ENCODE results near the gene GPR139. TPM values are rescaled to one million over a fixed set of nuclear protein-coding genes. Genes with fewer than 3 reads are reported as not detected.

Gene GPR139
- total and polyA plus RNA-seq, 10 of the 15 experiments (the other 5 are each of a cell fraction or from before 2014, with no cell fraction given): not detected

DNA sequence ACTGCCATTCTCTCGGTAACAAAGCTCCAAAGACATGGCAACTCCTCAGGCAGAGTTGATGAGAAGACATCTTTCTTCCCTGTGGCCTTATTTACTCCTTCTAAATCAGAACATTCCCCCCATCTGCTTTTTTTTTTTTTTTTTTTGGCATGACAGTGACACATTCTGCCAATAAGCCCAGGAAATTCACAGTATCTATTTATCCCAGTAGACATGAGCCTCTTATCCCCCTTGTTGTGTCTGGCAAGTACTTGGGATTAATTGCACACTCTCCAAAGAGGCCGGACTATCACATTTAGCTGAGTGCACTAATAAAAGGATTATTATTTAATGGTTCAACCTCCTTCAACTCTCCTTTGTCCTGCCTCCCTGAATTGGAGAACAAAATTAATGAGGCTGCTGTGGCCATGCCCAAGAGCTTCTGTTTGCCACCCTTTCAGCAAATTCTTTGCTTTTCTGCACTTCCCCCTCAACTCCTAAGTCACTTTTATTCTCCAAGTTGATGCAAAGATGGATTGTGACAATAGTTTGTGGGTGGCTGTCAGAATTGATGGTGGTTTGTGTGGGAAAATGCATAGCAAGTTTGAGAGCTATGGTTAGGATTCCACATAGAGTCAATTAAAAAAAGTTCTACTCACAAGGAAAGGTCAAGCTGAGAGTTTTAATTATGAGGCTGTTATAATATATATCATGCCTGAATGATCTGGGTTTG, 47.2 kb downstream of the GPR139 start:
- ChIA-PET CTCF (interaction anchor here (1.2 kb wide), 1 partner anchor 398 kb away, joined by 3 read pairs; no protein-coding TSS in a partner anchor), POLR2A (interaction anchor here (0.7 kb wide), 1 partner anchor 35 kb away, joined by 3 read pairs; no protein-coding TSS in a partner anchor), RAD21 (ENCODE audit: unreplicated experiment) (interaction anchor here (1.3 kb wide), 1 partner anchor 119 kb away, joined by 3 read pairs; no protein-coding TSS in a partner anchor), SMC1A (ENCODE audit: uncharacterized antibody, unreplicated experiment) (interaction anchor here (0.6 to 0.7 kb wide), 2 partner anchors 9 to 245 kb away, joined by 3 read pairs; no protein-coding TSS in a partner anchor)
- FAIRE-seq: no peak
- no peaks in the 10 kb centered on the region for H3K4me1 ChIP-seq (ENCODE audit: control insufficient read depth, insufficient read depth, low read length)
- intact Hi-C loops (cut with micrococcal nuclease; ENCODE audit: unreplicated experiment): no loop called here
- H2AFZ ChIP-seq (ENCODE audit: control insufficient read depth, low read depth, low read length): no peak overlapping the region
- WGBS (ENCODE audit: insufficient coverage, insufficient replicate concordance, low lambda C conversion rate, missing lambda C conversion rate): 0% methylated on average over 2 of the region's 2 CpGs
- H3K27me3 ChIP-seq (replicated peaks in 1 of 2; ENCODE audit: control insufficient read depth in 2 of 2, insufficient read depth in 2 of 2, low read length in 1 of 2): no peaks in the 10 kb centered on the region
- H3K4me3 ChIP-seq: no peak overlapping the region
- no peaks in the 10 kb centered on the region for H3K36me3 ChIP-seq (ENCODE audit: control insufficient read depth in 2 of 2, insufficient read depth in 2 of 2, low read length in 1 of 2)
- H3K9ac ChIP-seq (ENCODE audit: control insufficient read depth, insufficient read depth, low read length): no peak overlapping the region
- no TSS peak for BruUV-seq (replicated peaks)
- no peaks in the 10 kb centered on the region for H3K79me2 ChIP-seq (ENCODE audit: control insufficient read depth, insufficient read depth, low read length)
- no peak for TF ChIP-seq CBFB (IDR thresholded peaks at IDR 0.05; ENCODE audit: low read depth)
- TF ChIP-seq CBX5 (IDR thresholded peaks at IDR 0.05; ENCODE audit: low read depth): no peak
- no peak for TF ChIP-seq SMAD1 (IDR thresholded peaks at IDR 0.05; ENCODE audit: low read depth, partially characterized antibody)
- TF ChIP-seq, protein P1, sequence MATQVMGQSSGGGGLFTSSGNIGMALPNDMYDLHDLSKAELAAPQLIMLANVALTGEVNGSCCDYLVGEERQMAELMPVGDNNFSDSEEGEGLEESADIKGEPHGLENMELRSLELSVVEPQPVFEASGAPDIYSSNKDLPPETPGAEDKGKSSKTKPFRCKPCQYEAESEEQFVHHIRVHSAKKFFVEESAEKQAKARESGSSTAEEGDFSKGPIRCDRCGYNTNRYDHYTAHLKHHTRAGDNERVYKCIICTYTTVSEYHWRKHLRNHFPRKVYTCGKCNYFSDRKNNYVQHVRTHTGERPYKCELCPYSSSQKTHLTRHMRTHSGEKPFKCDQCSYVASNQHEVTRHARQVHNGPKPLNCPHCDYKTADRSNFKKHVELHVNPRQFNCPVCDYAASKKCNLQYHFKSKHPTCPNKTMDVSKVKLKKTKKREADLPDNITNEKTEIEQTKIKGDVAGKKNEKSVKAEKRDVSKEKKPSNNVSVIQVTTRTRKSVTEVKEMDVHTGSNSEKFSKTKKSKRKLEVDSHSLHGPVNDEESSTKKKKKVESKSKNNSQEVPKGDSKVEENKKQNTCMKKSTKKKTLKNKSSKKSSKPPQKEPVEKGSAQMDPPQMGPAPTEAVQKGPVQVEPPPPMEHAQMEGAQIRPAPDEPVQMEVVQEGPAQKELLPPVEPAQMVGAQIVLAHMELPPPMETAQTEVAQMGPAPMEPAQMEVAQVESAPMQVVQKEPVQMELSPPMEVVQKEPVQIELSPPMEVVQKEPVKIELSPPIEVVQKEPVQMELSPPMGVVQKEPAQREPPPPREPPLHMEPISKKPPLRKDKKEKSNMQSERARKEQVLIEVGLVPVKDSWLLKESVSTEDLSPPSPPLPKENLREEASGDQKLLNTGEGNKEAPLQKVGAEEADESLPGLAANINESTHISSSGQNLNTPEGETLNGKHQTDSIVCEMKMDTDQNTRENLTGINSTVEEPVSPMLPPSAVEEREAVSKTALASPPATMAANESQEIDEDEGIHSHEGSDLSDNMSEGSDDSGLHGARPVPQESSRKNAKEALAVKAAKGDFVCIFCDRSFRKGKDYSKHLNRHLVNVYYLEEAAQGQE (IDR thresholded peaks at IDR 0.05; ENCODE audit: low read depth, low read length): no peak
- no peak for TF ChIP-seq JUNB (IDR thresholded peaks at IDR 0.05)
- no peak for TF ChIP-seq BACH1 (IDR thresholded peaks at IDR 0.05; ENCODE audit: borderline replicate concordance)
- TF ChIP-seq FOXK2 (IDR thresholded peaks at IDR 0.05): no peak
- TF ChIP-seq ZBED1 (IDR thresholded peaks at IDR 0.05; ENCODE audit: borderline replicate concordance): no peak
- no peak for TF ChIP-seq RAD21 (IDR thresholded peaks at IDR 0.05; ENCODE audit: insufficient read depth, low read depth, low read length)
- no peak for TF ChIP-seq TCF3 (IDR thresholded peaks at IDR 0.05; ENCODE audit: borderline replicate concordance, insufficient read depth, low read depth, low read length)
- TF ChIP-seq, protein P2, sequence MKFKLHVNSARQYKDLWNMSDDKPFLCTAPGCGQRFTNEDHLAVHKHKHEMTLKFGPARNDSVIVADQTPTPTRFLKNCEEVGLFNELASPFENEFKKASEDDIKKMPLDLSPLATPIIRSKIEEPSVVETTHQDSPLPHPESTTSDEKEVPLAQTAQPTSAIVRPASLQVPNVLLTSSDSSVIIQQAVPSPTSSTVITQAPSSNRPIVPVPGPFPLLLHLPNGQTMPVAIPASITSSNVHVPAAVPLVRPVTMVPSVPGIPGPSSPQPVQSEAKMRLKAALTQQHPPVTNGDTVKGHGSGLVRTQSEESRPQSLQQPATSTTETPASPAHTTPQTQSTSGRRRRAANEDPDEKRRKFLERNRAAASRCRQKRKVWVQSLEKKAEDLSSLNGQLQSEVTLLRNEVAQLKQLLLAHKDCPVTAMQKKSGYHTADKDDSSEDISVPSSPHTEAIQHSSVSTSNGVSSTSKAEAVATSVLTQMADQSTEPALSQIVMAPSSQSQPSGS (IDR thresholded peaks at IDR 0.05; ENCODE audit: low read length): no peak
- H3K4me2 ChIP-seq (ENCODE audit: control insufficient read depth, insufficient read depth): no peak overlapping the region
- no peak for DNase-seq (ENCODE audit: low read depth, low spot score)
- H3K27ac ChIP-seq (ENCODE audit: control insufficient read depth, insufficient read depth): no peak overlapping the region
- in situ Hi-C loops (cut with MboI): no loop called here
- ATAC-seq: no peak
- no peaks in the 10 kb centered on the region for H4K20me1 ChIP-seq (ENCODE audit: control insufficient read depth, insufficient read depth)
- H3K9me3 ChIP-seq (replicated peaks; ENCODE audit: control insufficient read depth, insufficient read depth, low read length): no peaks in the 10 kb centered on the region

All from GM12878 (cell line).